GM18867 (cell line): ENCODE data around the gene RMND5B.
"Not testable (repeated sequence)": the region's sequence is repeated elsewhere in the genome, so short reads cannot be mapped to it uniquely, and the experiment has no call there.

Experiments used
- ATAC-seq: cut with Tn5 transposase; IDR thresholded peaks from one replicate; pipeline ENCODE4 v1.9.1; 2021; ENCODE audit warnings: mild to moderate bottlenecking, moderate library complexity; ENCODE audit not compliant: unreplicated experiment

Gene RMND5B, protein sequence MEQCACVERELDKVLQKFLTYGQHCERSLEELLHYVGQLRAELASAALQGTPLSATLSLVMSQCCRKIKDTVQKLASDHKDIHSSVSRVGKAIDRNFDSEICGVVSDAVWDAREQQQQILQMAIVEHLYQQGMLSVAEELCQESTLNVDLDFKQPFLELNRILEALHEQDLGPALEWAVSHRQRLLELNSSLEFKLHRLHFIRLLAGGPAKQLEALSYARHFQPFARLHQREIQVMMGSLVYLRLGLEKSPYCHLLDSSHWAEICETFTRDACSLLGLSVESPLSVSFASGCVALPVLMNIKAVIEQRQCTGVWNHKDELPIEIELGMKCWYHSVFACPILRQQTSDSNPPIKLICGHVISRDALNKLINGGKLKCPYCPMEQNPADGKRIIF

GRCh38 chr5:178130576-178131445 lies at the start of gene RMND5B:
Gene RMND5B (plus strand): TSS chr5:178131014. CDS start chr5:178138120, 7,106 bp downstream.
- ATAC-seq, result peak; percentile 87

DNA sequence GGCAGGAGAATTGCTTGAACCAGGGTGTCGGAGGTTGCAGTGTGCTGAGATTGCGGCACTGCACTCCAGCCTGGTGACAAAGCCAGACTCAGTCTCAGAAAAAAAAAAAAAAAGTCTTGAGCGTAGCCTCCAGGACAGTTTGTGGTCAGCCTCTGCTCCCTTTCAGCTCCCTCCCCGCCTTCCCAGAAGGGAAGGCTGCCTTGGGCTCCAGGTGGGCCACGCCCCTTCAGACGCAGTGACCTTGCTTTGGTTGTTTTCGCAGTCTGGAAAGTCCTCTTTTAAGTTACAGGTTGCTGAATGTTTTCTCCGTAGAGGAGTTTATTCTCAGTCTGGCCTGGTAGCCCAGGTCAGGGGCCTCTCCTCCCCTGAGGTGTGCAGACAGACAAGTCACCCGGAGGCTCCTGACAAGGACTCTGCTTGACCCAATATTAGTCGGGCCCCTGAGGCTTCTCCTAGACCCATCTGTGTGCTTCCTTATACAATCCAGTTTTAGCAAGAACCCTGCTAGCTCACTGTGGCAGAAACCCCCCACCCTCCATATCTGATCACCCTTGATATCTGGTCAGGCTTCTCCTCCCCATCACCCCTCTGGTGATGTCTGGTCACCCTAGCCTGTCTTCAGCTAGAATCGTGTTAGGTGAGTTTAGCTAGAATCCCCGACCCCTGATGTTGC lies 49.1 kb upstream of the RMND5B start:
- ATAC-seq, result no peak

GRCh38 chr5:178083922-178084321 lies 46.9 kb upstream of the RMND5B start:
- ATAC-seq, result no peak

DNA sequence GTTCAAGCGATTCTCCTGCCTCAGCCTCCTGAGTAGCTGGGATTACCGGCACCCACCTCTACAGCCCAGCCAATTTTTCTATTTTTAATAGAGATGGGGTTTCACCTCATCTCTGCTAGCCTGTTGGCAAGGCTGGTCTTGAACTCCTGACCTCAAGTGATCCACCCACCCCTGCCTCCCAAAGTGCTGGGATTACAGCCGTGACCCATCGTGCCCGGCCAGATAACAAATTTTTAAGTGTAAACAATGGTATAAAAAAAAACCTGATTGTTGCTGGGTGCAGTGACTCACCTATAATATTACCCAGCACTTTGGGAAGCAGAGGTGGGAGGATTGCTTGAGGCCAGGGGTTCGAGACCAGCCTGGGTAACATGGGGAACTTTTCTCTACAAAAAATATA lies 45.5 kb upstream of the RMND5B start:
- ATAC-seq, result no peak

DNA sequence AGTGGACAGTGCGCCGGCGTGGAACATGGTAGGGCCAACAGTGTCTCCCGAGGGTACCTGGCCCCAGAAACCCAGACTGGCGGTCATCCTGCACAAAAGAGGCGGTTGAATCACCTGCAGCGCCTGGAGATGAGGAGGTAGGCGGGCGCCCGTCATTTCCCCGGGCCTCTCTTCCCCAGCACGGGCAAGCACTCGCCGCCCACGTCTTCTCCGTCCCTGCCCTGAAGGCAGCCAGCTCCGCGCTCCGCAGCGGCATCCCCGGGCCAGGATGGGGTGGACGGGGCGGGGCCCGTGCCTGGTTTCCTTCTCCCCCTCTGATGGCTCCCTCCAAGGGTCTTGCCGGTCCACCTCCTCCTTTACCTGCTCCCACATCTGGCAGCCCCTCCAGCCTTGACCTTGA lies 44.5 kb upstream of the RMND5B start:
- ATAC-seq, result no peak

GRCh38 chr5:178087199-178087598 lies 43.6 kb upstream of the RMND5B start:
- not testable (repeated sequence) for ATAC-seq

DNA sequence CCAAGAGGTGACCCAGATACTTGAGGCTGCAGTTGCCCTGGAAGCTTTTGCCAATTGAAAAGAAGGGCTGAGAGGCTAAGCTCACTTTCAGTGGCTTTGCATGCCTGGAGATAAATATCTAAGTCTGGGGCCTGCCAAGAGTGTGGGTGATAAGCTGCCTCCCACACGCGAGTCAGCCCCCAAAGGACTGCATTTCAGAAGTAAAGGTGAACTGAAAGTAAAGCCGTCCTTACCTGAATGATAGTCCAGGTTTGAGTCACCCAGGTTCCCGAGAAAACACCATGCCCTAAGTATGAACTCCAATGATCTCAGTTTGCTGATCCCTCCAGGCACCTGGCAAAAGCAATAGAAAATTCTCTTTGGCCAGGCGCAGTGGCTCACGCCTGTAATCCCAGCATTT lies 40.0 kb upstream of the RMND5B start:
- ATAC-seq, result no peak

GRCh38 chr5:178093134-178093533 lies 37.7 kb upstream of the RMND5B start:
- no peak for ATAC-seq

GRCh38 chr5:178094345-178094744 lies 36.5 kb upstream of the RMND5B start:
- no peak for ATAC-seq

GRCh38 chr5:178098685-178099084 lies 32.1 kb upstream of the RMND5B start:
- no peak for ATAC-seq

- ATAC-seq, result no peak
Observed at GRCh38 chr5:178103612-178104011, 27.2 kb upstream of the RMND5B start.

GRCh38 chr5:178104492-178104891 lies 26.3 kb upstream of the RMND5B start:
- no peak for ATAC-seq

DNA sequence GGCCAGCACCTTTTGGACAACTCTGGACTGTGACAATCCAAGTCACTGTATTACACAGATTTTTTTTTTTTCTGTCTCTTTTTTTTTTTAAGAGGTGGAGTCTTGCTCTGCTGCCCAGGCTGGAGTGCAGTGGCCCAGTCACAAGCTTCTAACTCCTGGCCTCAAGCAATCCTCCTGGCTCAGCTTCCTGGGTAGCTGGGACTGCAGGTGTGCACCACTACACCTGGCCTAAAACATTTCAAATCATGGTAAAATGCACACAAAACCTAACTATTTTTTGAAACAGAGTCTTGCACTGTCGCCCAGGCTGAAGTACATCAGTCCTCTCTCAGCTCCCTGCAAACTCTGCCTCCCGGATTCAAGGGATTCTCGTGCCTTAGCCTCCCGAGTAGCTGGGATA lies 24.7 kb upstream of the RMND5B start:
- no peak for ATAC-seq

DNA sequence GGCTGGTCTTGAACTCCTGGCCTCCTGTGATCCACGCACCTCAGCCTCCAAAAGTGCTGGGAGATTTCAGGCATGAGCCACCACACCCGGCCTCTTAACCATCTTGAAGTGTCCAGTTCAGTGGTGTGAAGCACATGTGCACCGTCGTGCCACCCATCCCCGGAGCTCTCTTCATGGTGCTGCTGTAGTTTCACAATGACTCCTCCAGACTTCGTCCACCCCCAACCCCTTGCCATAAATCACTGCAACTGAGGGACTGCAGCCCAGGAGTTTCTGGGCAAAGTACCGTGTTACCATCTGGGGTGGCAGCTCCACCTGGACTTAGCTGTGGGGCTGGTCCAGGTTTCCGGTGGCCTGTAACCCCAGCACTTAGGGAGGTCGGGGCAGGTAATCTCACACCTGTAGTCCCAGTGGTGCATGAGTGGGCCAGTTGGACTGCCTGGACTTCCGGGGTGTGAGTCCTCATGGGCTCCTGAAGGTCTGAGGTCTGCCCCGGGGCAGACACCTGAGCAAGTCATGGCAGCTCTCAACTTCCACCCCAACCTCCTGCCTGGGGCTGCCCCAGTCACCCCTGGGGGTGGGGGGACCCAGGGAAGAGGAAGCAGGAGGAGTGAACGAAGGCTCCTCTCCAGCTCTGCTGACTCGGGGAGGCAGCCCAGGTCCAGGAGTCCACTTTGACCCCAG lies 24.1 kb upstream of the RMND5B start:
- ATAC-seq, result peak; percentile 58

DNA sequence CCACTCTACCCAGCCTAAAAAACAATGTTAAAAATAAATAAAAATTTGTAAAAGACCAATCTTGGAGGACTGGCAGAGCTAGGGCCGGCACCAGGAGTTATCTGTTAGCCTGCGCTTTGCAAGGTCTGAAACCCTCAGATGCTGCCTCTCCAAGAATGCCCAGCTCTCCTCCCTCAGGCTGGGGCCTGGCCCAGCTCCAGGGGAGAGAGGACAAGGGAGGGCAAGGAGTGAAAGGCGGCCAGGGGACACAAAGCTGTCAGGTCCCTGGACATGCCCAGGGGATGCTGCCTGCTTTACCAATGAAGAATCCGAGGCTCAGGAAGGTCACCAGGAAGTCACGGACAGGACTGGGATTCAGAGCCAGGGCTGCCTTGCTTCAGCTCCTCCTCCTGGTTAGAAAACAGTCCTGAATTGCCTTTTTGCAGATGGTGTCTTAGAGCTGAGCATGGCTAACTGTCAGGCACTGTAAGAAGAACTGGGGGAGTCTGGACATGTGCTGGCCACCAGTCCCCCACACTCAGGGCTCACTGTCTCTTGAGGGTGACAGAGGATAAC lies 23.0 kb upstream of the RMND5B start:
- no peak for ATAC-seq

GRCh38 chr5:178108446-178108845 lies 22.4 kb upstream of the RMND5B start:
- no peak for ATAC-seq

GRCh38 chr5:178108966-178109365 lies 21.8 kb upstream of the RMND5B start:
- ATAC-seq, result no peak

GRCh38 chr5:178110511-178110910 lies 20.3 kb upstream of the RMND5B start:
- no peak for ATAC-seq

GRCh38 chr5:178111925-178112324 lies 18.9 kb upstream of the RMND5B start:
- ATAC-seq, result no peak

DNA sequence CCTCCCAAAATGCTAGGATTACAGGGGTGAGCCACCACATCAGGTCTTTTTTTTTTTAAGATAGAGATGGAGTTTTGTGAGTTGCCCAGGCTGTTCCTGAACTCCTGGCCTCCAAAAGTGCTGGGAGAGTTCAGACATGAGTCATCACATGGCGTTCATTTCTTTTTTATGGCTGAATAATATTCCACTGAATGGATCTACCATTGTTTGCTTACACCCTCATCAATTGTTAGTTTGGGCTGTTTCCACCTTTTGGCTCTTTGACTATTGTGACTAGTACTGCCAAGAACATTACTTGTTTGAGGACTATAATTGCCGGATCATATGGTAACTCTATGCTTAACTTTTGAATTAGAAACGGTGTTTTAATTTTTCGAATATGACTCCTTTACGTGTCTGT lies 18.3 kb upstream of the RMND5B start:
- ATAC-seq, result no peak
